Measurements from ENCODE around the gene COX8A. TPM values are rescaled to one million over a fixed set of nuclear protein-coding genes. Genes with fewer than 3 reads are reported as not detected.

COX8A gene
- polyA plus RNA-seq, 3 donors = 354 to 588 (median 526) TPM

DNA sequence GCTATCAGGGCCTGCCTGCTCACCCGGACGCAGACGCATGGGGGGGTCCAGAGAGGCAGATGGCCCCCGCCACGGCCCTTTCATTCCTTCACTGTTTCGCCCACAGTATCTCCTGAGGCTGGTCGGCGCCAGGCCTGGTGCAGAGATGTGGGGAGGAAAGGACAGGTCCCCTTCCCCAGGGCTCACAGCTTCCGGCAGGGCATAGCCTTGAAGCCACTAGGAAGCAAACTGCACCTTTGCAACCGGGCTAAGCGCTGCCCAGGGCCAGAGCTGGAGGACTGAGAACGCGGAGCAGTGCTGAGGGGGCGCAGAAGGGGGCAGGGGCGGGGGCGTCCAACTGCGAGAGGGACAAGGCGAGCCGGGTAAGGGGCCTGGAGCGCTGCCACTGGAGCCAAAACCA, 41.1 kb downstream of the COX8A start:
- no peaks in the 10 kb centered on the region for H3K36me3 ChIP-seq (replicated peaks in 1 of 2; ENCODE audit: control insufficient read depth in 1 of 2, insufficient read depth in 2 of 2, low read length in 2 of 2)
- TF ChIP-seq, protein P1, sequence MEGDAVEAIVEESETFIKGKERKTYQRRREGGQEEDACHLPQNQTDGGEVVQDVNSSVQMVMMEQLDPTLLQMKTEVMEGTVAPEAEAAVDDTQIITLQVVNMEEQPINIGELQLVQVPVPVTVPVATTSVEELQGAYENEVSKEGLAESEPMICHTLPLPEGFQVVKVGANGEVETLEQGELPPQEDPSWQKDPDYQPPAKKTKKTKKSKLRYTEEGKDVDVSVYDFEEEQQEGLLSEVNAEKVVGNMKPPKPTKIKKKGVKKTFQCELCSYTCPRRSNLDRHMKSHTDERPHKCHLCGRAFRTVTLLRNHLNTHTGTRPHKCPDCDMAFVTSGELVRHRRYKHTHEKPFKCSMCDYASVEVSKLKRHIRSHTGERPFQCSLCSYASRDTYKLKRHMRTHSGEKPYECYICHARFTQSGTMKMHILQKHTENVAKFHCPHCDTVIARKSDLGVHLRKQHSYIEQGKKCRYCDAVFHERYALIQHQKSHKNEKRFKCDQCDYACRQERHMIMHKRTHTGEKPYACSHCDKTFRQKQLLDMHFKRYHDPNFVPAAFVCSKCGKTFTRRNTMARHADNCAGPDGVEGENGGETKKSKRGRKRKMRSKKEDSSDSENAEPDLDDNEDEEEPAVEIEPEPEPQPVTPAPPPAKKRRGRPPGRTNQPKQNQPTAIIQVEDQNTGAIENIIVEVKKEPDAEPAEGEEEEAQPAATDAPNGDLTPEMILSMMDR (IDR thresholded peaks at IDR 0.05) = no peak
- Mint-ChIP-seq H3K9me3 (peaks cover 4 to 10% (median 7%) of the 10 kb centered on the region in 7 donors), H3K27me3 (ENCODE audit: low read depth in 3 of 3) (peaks cover 0 to 5% (median 4%) of the 10 kb centered on the region in 3 donors), H3K4me3 (no peak overlapping the region), H3K27ac (no peak overlapping the region), H3K4me1 (no peaks in the 10 kb centered on the region), H3K36me3 (no peaks in the 10 kb centered on the region)
- no peak for DNase-seq
- no peak overlapping the region for H3K27ac ChIP-seq (ENCODE audit: low read depth in 1 of 2, low read length in 2 of 2)
- peaks cover 0 to 6% of the 10 kb centered on the region in 2 donors for H3K9me3 ChIP-seq (replicated peaks in 1 of 2; ENCODE audit: control insufficient read depth in 1 of 2, insufficient read depth in 1 of 2, low read length in 2 of 2)
- H2AFZ ChIP-seq (ENCODE audit: insufficient read depth, low read depth, low read length, poor library complexity, severe bottlenecking) = no peak overlapping the region
- 92% methylated on average over 7 of the region's 20 CpGs for WGBS (ENCODE audit: insufficient coverage)
- no peaks in the 10 kb centered on the region for H3K27me3 ChIP-seq (ENCODE audit: control insufficient read depth in 2 of 2, insufficient read depth in 2 of 2, low read length in 2 of 2)
- intact Hi-C loops (cut with micrococcal nuclease) = no loop called here
- no peaks in the 10 kb centered on the region for H4K20me1 ChIP-seq (ENCODE audit: insufficient read depth, low read length)
- no peak overlapping the region for H3K9ac ChIP-seq (ENCODE audit: insufficient read depth, low read length, poor library complexity, severe bottlenecking)
- no peaks in the 10 kb centered on the region for H3K79me2 ChIP-seq (ENCODE audit: insufficient read depth, low read length)
- H3K4me1 ChIP-seq (ENCODE audit: control insufficient read depth in 1 of 2, insufficient read depth in 2 of 2, low read length in 2 of 2) = no peaks in the 10 kb centered on the region
- H3K4me2 ChIP-seq (replicated peaks; ENCODE audit: extremely low read depth, low read length, poor library complexity, severe bottlenecking) = no peak overlapping the region
- no peak overlapping the region for H3K4me3 ChIP-seq (replicated peaks in 1 of 3; ENCODE audit: low read depth in 2 of 3, low read length in 3 of 3)

DNA sequence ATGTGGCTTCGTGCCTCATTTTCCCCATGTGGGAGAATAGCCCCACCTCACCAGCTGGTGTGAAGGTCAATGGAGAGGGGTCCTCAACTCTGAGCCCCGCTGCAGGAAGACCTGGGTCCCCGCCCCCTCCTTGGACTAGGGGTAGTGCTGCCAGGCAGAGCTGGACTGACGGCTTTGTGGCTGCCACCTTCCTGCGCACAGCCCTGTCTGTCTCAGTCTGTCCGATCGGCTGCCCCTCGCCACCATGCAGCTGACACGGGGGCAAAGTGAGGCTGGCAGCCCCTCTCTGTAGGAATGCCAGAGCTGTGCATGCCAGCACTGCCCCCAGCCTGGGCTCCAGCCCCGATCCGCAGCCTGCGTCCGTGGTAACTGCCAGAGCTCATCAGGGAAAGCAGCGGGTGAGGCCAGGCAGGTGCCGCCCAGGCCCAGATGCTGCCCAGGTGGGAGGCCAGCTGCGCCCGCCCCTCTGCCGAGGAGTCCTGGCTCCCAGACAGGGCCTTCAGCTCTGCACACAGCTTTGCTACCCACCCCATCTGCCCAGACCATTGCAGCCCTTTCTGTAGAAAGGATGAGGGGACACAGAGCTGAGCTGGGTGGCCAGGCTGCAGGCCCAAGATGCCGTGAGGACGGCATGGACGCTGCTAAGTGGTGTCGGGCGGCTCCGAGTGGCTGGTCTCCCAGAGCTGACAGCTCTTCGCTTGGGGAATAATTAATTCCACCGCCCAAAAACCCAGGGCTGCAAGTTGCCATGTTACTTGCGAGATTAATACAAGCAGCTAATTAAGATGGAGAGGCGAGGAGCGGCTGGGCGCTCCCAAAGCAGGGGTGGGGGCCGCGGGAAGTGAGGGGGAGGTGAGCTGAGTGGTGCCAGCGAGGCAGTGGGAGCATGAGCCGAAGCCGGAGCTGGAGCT, 41.8 kb downstream of the COX8A start:
- Histone ChIP-seq H3K4me1 (ENCODE audit: control insufficient read depth in 1 of 2, insufficient read depth in 2 of 2, low read length in 2 of 2) (no peaks in the 10 kb centered on the region), H3K9ac (ENCODE audit: insufficient read depth, low read length, poor library complexity, severe bottlenecking) (no peak overlapping the region), H3K27ac (ENCODE audit: low read depth in 1 of 2, low read length in 2 of 2) (no peak overlapping the region), H3K36me3 (replicated peaks in 1 of 2; ENCODE audit: control insufficient read depth in 1 of 2, insufficient read depth in 2 of 2, low read length in 2 of 2) (no peaks in the 10 kb centered on the region), H3K9me3 (replicated peaks in 1 of 2; ENCODE audit: control insufficient read depth in 1 of 2, insufficient read depth in 1 of 2, low read length in 2 of 2) (no peaks in the 10 kb centered on the region), H3K79me2 (ENCODE audit: insufficient read depth, low read length) (no peaks in the 10 kb centered on the region), H3K27me3 (ENCODE audit: control insufficient read depth in 2 of 2, insufficient read depth in 2 of 2, low read length in 2 of 2) (no peaks in the 10 kb centered on the region), H4K20me1 (ENCODE audit: insufficient read depth, low read length) (no peaks in the 10 kb centered on the region), H3K4me2 (replicated peaks; ENCODE audit: extremely low read depth, low read length, poor library complexity, severe bottlenecking) (no peak overlapping the region), H3K4me3 (replicated peaks in 1 of 3; ENCODE audit: low read depth in 2 of 3, low read length in 3 of 3) (no peak overlapping the region), H2AFZ (ENCODE audit: insufficient read depth, low read depth, low read length, poor library complexity, severe bottlenecking) (no peak overlapping the region)
- no peaks in the 10 kb centered on the region for H3K36me3 Mint-ChIP-seq
- no peak overlapping the region for H3K27ac Mint-ChIP-seq
- intact Hi-C loops (cut with micrococcal nuclease) = no loop called here
- no peak for DNase-seq
- H3K27me3 Mint-ChIP-seq (ENCODE audit: low read depth in 3 of 3) = peaks cover 0 to 5% (median 5%) of the 10 kb centered on the region in 3 donors
- H3K4me3 Mint-ChIP-seq = no peak overlapping the region
- H3K9me3 Mint-ChIP-seq = peaks cover 0 to 3% (median under 1%) of the 10 kb centered on the region in 7 donors
- WGBS (ENCODE audit: insufficient coverage) = 95% methylated on average over 31 of the region's 35 CpGs
- TF ChIP-seq, protein P1 (IDR thresholded peaks at IDR 0.05) = no peak
- no peaks in the 10 kb centered on the region for H3K4me1 Mint-ChIP-seq
